ENCODE data around the gene SLC7A11. TPM values are rescaled to one million over a fixed set of nuclear protein-coding genes. Genes with fewer than 3 reads are reported as not detected.

SLC7A11 gene
- total and polyA plus RNA-seq, 5 donors, result 2.1 to 7.3 (median 6.2) TPM

DNA sequence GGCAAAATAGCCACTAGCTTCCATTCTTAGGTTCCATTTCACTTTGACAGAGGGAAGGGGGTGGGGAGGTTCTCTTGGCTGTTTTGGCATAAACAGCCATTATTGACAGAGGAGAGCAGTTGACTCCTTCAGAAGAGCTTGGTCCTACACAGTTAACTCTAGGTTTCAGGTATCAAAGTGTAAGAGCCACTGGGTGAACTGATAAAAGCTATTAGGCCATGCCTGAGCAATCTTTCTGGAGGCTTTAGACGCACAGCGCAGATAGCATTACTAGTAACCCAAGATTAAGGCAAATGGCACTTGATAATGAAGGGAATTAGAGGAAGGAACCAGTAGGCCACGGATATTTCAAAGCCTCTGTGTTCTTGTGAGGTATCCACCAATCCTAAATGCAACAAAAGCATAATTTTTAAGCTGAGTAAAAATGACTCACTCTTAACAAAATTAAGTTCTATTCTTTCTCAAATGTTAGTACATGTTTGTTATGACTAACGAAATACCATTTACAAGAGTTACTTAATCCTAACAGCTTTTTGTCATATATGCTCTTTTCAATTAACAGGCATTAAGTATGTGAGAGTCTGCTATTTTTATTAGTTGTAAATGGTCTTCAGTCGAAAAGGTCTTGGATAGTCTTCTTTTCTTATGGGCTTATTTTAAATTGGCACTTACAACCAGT is 53.6 kb downstream of the SLC7A11 start:
- no peak overlapping the region for H3K27ac ChIP-seq (ENCODE audit: low read length)
- intact Hi-C loops (cut with DNase I), result loop anchor here in 2 of 4 donors (10.0 kb wide), 2 partner anchors 154 to 496 kb away; no protein-coding TSS in a partner anchor
- H3K27me3 ChIP-seq (ENCODE audit: control insufficient read depth, insufficient read depth), result no peaks in the 10 kb centered on the region
- no peaks in the 10 kb centered on the region for H3K9me3 ChIP-seq (ENCODE audit: control insufficient read depth, low read length)
- H3K4me3 ChIP-seq (ENCODE audit: low read length), result no peak overlapping the region
- DNase-seq (no peak), ATAC-seq (no peak)
- peaks cover 2% of the 10 kb centered on the region for H3K4me1 ChIP-seq (ENCODE audit: control insufficient read depth, insufficient read depth, low read length)
- WGBS, result 76% methylated on average over 5 of the region's 5 CpGs

DNA sequence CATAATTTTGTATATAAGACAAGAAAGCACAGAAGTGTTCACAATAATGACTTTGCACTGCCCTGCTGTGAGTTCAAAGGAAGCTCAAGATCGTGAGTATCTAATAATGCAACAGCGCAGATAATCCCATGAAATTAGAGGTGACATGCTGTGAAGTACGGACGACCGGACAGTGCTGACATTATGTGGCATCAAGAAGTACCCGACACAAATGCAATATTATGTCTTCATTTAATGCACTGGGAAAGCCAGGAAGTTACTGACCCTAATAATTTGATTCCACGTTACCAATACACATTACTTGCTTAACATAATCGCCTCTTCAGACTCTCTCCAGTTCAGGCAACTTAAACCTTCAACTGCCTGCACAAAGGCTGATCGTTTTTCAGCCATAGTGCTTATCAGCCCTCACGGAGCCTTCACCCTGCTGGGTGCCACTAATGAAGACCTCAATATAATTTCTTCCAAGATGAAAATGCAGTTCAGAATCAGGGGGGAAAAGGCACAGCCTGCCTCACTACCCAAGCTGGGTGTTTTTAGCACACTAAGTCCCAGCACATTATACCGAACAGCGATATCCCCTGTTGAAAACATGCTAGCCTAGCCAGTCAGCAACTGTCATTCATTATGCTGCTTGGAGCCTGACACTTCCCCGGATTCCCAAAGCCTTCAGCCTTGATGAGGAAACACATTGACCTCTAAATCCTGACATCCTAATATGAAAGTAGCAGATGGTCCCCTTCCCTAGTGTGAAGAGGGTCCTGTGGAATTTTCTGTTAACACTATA is 56.1 kb downstream of the SLC7A11 start:
- peak; percentile 62 to 78 for ATAC-seq
- no peaks in the 10 kb centered on the region for H3K9me3 ChIP-seq (ENCODE audit: control insufficient read depth, low read length)
- no peaks in the 10 kb centered on the region for H3K27me3 ChIP-seq (ENCODE audit: control insufficient read depth, insufficient read depth)
- peak in 1 of 3 donors; percentile 30 for DNase-seq
- no peak overlapping the region for H3K4me3 ChIP-seq (ENCODE audit: low read length)
- H3K27ac ChIP-seq (ENCODE audit: low read length), result peak overlapping the region; percentile 81
- intact Hi-C loops (cut with DNase I), result loop anchor here in 2 of 4 donors (10.0 kb wide), 2 partner anchors 151 to 499 kb away; no protein-coding TSS in a partner anchor
- 61% methylated on average over 13 of the region's 13 CpGs for WGBS
- H3K4me1 ChIP-seq (ENCODE audit: control insufficient read depth, insufficient read depth, low read length), result peaks cover 2% of the 10 kb centered on the region

DNA sequence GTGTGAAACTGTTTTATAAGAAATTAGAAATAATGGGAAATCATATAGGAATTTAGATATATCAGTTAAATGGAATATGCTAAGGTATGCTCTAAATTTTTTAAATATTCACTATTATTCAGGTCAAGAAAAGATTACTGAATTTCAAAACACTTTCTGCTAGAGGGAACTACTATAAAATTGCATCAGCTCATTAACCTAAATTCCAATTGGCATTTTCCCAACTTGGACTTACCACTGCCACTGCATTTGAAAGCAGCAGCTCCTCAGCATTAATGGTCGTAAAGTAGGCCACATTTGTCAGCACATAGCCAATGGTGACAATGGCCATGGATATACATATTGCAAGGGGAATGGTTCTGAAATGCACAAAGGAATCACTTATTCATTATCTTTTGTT is 57.3 kb downstream of the SLC7A11 start:
- no peak overlapping the region for H3K4me3 ChIP-seq (ENCODE audit: low read length)
- no peak overlapping the region for H3K27ac ChIP-seq (ENCODE audit: low read length)
- H3K4me1 ChIP-seq (ENCODE audit: control insufficient read depth, insufficient read depth, low read length), result peaks cover 6% of the 10 kb centered on the region
- ATAC-seq, result no peak
- H3K9me3 ChIP-seq (ENCODE audit: control insufficient read depth, low read length), result no peaks in the 10 kb centered on the region
- DNase-seq, result no peak
- 60% methylated on average over 1 of the region's 1 CpG for WGBS
- intact Hi-C loops (cut with DNase I), result loop anchor here in 2 of 4 donors (5.0 to 10.0 kb wide), 3 partner anchors 93 to 500 kb away; no protein-coding TSS in a partner anchor
- H3K27me3 ChIP-seq (ENCODE audit: control insufficient read depth, insufficient read depth), result no peaks in the 10 kb centered on the region

DNA sequence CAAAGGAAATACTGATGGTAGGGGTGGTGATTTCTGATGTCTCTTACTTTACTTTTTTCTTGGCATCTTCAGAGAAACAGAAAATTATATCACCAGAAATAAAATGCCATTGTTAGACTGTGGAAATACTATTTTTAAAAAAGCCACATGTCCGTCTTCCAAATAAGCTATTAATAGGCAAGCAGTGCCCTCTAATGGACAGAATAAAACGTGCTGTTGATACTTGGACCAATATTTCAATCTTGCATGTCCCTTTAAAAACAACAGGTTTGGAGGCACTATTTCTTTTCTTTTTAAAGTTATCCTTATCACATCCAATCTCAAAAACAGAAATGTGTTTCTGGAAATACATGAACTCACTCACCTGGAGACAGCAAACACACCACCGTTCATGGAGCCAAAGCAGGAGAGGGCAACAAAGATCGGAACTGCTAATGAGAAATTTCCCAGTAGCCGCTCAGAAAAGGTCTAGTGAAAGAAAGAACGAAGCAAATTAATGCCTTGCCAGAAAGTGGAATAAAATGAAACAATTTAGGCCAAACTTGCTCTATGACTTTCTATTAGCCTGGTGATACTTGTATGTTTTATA is 59.2 kb downstream of the SLC7A11 start:
- DNase-seq (no peak), ATAC-seq (peak in 1 of 2 donors; percentile 49)
- Histone ChIP-seq H3K4me1 (ENCODE audit: control insufficient read depth, insufficient read depth, low read length) (peaks cover 6% of the 10 kb centered on the region), H3K27ac (ENCODE audit: low read length) (no peak overlapping the region), H3K9me3 (ENCODE audit: control insufficient read depth, low read length) (no peaks in the 10 kb centered on the region), H3K27me3 (ENCODE audit: control insufficient read depth, insufficient read depth) (no peaks in the 10 kb centered on the region), H3K4me3 (ENCODE audit: low read length) (no peak overlapping the region)
- intact Hi-C loops (cut with DNase I), result loop anchor here in 2 of 4 donors (5.0 to 10.0 kb wide), 3 partner anchors 91 to 502 kb away; no protein-coding TSS in a partner anchor
- WGBS, result 47% methylated on average over 6 of the region's 6 CpGs

DNA sequence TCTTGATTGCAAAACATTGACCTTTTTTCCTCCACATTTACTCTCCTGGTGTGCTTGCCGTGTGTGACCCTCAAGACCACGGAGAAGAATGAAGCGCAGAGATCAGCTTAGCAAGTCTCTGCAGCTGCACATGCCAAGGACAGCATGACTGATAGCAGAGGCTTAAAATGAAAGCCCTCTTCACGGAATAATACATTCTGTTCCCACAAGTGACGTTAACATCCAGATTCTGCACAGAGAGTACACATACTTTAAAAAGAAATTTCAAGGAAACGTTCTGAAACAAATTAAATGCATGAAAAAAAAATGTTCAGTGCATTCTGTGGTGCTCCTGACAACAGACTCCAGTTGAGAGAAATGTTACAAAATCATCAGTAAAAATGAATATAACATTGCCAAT is 60.9 kb downstream of the SLC7A11 start:
- Histone ChIP-seq H3K27me3 (ENCODE audit: control insufficient read depth, insufficient read depth) (no peaks in the 10 kb centered on the region), H3K4me3 (ENCODE audit: low read length) (no peak overlapping the region), H3K9me3 (ENCODE audit: control insufficient read depth, low read length) (no peaks in the 10 kb centered on the region), H3K27ac (ENCODE audit: low read length) (peak overlapping the region; percentile 95), H3K4me1 (ENCODE audit: control insufficient read depth, insufficient read depth, low read length) (peaks cover 6% of the 10 kb centered on the region)
- 23% methylated on average over 6 of the region's 6 CpGs for WGBS
- intact Hi-C loops (cut with DNase I), result loop anchor here in 2 of 4 donors (5.0 to 10.0 kb wide), 3 partner anchors 89 to 504 kb away; no protein-coding TSS in a partner anchor
- DNase-seq, result peak in 2 of 3 donors; percentile 11 to 39
- peak; percentile 86 to 89 for ATAC-seq

DNA sequence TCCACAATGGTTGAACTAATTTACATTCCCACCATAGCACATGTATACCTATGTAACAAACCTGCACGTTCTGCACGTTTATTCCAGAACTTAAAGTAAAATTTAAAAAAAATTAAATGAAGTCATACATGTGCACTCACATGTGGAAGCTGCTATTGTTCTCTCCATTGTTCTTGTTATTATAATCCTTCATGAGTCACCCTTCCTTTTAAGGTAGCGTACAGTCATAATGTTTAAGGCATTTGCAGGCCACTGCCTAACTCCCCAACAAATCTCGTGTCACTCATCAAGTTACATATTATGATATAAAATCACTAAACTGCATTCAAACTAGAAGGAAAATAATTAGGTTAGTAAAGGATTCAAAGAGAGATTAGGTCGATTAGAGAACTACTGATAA is 63.6 kb downstream of the SLC7A11 start:
- Histone ChIP-seq H3K4me3 (ENCODE audit: low read length) (no peak overlapping the region), H3K27me3 (ENCODE audit: control insufficient read depth, insufficient read depth) (no peaks in the 10 kb centered on the region), H3K27ac (ENCODE audit: low read length) (no peak overlapping the region), H3K9me3 (ENCODE audit: control insufficient read depth, low read length) (no peaks in the 10 kb centered on the region), H3K4me1 (ENCODE audit: control insufficient read depth, insufficient read depth, low read length) (peaks cover 6% of the 10 kb centered on the region)
- intact Hi-C loops (cut with DNase I), result loop anchor here in 1 of 4 donors (10.0 kb wide), 1 partner anchor 144 kb away; no protein-coding TSS in a partner anchor
- WGBS, result 68% methylated on average over 5 of the region's 5 CpGs
- DNase-seq, result no peak
- no peak for ATAC-seq

DNA sequence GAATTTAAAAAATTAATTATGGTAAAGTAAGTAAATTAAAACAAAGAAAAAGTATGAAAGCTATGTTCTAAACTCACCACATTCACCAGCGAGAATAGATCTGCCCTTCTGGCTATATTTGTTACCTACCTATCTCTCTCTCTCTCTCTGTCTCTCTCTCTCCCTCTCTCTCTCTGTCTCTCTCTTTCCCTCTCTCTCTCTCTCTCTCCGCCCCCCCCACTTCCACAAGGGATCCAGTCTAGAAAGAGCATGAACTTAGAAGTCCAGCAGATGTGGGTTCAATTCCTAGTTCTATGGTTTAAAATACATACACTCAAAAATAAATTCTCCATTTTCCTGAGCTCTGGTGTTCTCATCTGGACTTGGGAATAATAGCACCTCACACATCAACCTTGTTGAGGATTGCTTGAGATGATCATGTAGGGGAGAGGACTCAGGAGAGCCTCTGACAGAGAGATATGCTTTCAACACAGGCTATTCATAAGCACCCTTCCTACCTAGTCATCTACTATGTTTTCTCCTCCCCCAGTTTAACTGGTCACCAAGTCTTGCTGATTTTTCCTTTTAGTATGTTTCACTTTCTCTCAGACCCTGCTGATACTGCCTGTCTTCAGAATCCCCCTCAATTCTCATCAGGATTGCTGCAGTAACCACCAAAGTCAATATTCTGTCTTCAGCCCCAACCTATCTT is 64.7 kb downstream of the SLC7A11 start:
- intact Hi-C loops (cut with DNase I), result loop anchor here in 1 of 4 donors (10.0 kb wide), 1 partner anchor 143 kb away; no protein-coding TSS in a partner anchor
- Histone ChIP-seq H3K27me3 (ENCODE audit: control insufficient read depth, insufficient read depth) (no peaks in the 10 kb centered on the region), H3K27ac (ENCODE audit: low read length) (no peak overlapping the region), H3K4me3 (ENCODE audit: low read length) (no peak overlapping the region), H3K4me1 (ENCODE audit: control insufficient read depth, insufficient read depth, low read length) (peaks cover 6% of the 10 kb centered on the region), H3K9me3 (ENCODE audit: control insufficient read depth, low read length) (no peaks in the 10 kb centered on the region)
- WGBS, result 95% methylated on average over 2 of the region's 2 CpGs
- ATAC-seq (no peak), DNase-seq (no peak)

DNA sequence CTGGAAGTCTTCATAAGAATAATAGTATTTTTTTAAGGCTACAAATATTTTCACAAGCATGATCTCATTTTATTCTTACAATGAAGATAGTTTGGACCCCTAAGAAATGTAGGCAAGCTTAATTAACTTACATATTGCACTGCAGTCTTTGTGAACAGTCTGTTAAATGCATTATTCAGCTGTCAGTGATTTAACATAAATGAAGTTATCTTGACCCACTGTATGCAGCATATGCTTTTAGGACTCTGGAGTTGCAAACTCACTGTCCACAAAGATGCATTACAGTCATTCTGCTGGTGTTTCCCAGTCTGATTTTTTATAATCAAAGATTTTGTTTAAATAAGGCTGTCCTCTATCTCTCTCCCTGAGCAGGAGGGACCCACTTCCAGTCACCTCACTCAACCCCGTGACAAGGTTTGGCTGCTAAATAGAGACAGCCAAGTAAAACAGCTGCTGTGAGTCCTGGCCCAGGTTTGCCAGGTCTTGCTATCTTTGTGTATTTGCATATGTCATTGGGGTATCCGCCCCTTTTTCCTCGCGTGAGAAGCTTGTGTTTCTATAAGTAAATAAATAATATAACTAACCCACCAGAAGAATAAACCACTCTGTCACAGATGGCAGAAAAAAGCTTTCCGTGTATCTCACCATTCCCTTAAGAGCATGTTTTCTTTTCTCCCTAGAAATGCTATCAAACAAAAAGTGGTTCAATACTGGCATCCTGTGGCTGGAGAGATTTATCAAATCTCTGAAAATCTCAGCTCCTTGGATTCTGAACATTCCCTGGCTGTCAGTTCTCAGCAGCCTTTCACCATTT is 67.0 kb downstream of the SLC7A11 start:
- H3K27ac ChIP-seq (ENCODE audit: low read length), result no peak overlapping the region
- DNase-seq (peak in 2 of 3 donors; percentile 13 to 32), ATAC-seq (peak; percentile 74)
- no peak overlapping the region for H3K4me3 ChIP-seq (ENCODE audit: low read length)
- H3K27me3 ChIP-seq (ENCODE audit: control insufficient read depth, insufficient read depth), result no peaks in the 10 kb centered on the region
- 21% methylated on average over 5 of the region's 5 CpGs for WGBS
- H3K9me3 ChIP-seq (ENCODE audit: control insufficient read depth, low read length), result no peaks in the 10 kb centered on the region
- intact Hi-C loops (cut with DNase I), result loop anchor here in 1 of 4 donors (10.0 kb wide), 1 partner anchor 140 kb away; no protein-coding TSS in a partner anchor
- no peaks in the 10 kb centered on the region for H3K4me1 ChIP-seq (ENCODE audit: control insufficient read depth, insufficient read depth, low read length)

DNA sequence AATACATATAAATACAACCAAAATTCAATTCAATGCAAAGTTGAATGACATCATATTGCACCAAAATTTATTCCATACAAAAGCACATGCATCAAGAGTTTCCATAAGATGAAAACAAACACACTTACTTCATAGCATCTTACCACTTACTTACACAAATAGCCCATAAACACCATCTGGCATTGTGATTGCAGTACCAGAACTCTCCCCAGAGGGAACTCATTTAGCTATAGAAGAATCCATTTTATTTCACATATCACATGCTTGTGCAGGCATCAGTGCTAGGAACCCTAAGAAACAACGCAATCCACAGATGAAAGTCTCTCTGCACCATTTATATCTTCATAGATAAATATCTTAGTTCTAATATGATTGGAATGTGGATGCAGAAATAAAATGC is 77.9 kb downstream of the SLC7A11 start:
- Histone ChIP-seq H3K4me1 (ENCODE audit: control insufficient read depth, insufficient read depth, low read length) (no peaks in the 10 kb centered on the region), H3K27ac (ENCODE audit: low read length) (no peak overlapping the region), H3K4me3 (ENCODE audit: low read length) (no peak overlapping the region), H3K9me3 (ENCODE audit: control insufficient read depth, low read length) (no peaks in the 10 kb centered on the region), H3K27me3 (ENCODE audit: control insufficient read depth, insufficient read depth) (no peaks in the 10 kb centered on the region)
- DNase-seq (no peak), ATAC-seq (no peak)
- intact Hi-C loops (cut with DNase I), result no loop called here
- 93% methylated on average over 1 of the region's 1 CpG for WGBS

DNA sequence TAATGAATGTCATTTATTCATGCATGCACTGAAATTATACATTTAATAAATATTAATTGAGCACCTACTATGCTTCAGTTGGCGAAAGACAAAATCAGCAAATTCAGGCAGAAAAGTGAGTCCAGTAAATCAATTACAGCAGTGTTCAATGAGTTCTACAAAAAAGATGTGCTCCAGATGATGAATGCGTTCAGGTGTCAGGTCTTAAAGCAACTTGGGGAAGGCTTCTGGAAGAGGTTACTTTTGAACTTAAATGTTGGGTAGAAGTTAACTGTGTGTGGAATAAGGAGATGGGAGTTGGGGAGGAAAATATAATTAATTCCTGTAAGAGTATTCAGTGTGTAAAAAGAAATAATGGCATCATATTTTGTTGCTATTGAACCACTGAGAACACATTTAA is 79.0 kb downstream of the SLC7A11 start:
- Histone ChIP-seq H3K9me3 (ENCODE audit: control insufficient read depth, low read length) (no peaks in the 10 kb centered on the region), H3K4me1 (ENCODE audit: control insufficient read depth, insufficient read depth, low read length) (no peaks in the 10 kb centered on the region), H3K27me3 (ENCODE audit: control insufficient read depth, insufficient read depth) (no peaks in the 10 kb centered on the region), H3K4me3 (ENCODE audit: low read length) (no peak overlapping the region), H3K27ac (ENCODE audit: low read length) (no peak overlapping the region)
- no peak for ATAC-seq
- WGBS, result 95% methylated on average over 2 of the region's 2 CpGs
- DNase-seq, result no peak
- intact Hi-C loops (cut with DNase I), result no loop called here

All from right cardiac atrium (tissue), 5 donors.